ENCODE data around the gene SOX8. TPM values are rescaled to one million over a fixed set of nuclear protein-coding genes. Genes with fewer than 3 reads are reported as not detected.

Gene SOX8
- total RNA-seq, 1 experiment from 2014 or later, result 1.4 TPM

DNA sequence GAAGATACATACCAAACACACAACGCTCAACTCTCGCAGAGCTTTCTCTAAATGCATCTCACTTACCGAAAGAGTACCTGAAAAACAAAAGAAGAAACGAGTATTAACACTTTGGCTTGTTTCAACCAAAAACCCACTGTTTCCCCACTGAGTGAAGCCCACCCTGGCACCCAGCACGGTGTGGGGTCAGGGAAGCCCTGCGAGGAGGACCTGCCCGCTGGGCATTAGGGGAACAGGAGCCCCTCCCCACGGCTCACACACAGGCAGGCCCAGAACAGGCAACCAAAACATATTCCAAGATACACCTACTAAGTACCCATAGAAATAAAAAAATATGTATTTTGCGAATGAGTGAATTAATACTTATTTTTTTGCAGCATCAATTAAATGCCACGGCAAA is 47.4 kb upstream of the SOX8 start:
- BruUV-seq (replicated peaks), result no TSS peak
- DNase-seq (ENCODE audit: low spot score), result no peak
- no peak overlapping the region for H3K27ac ChIP-seq (ENCODE audit: low read depth, low read length, poor library complexity, severe bottlenecking)
- H3K36me3 ChIP-seq (ENCODE audit: insufficient read depth, low read length, poor library complexity, severe bottlenecking), result peaks cover 6% of the 10 kb centered on the region
- intact Hi-C loops (cut with micrococcal nuclease; ENCODE audit: unreplicated experiment), result no loop called here
- H3K4me3 ChIP-seq (ENCODE audit: low read depth, low read length, poor library complexity, severe bottlenecking), result no peak overlapping the region
- ChIA-PET CTCF (no interaction called here), POLR2A (ENCODE audit: low non-redundant PET) (no interaction called here)
- no peaks in the 10 kb centered on the region for H3K9me3 ChIP-seq (ENCODE audit: low read depth, low read length, poor library complexity, severe bottlenecking)
- H3K4me1 ChIP-seq (ENCODE audit: insufficient read depth, low read length, poor library complexity, severe bottlenecking), result no peaks in the 10 kb centered on the region
- no peak for TF ChIP-seq CTCF (conservative IDR thresholded peaks at IDR 0.05; ENCODE audit: low read depth, low read length)
- no peak for TF ChIP-seq EZH2 (IDR thresholded peaks at IDR 0.05; ENCODE audit: borderline replicate concordance, low read depth, low read length, poor library complexity, severe bottlenecking)
- no peaks in the 10 kb centered on the region for H3K27me3 ChIP-seq (replicated peaks; ENCODE audit: insufficient read depth, low read depth, low read length, poor library complexity)

- H3K9me3 ChIP-seq (ENCODE audit: low read depth, low read length, poor library complexity, severe bottlenecking), result no peaks in the 10 kb centered on the region
- no peaks in the 10 kb centered on the region for H3K27me3 ChIP-seq (replicated peaks; ENCODE audit: insufficient read depth, low read depth, low read length, poor library complexity)
- DNase-seq (ENCODE audit: low spot score), result no peak
- no peak overlapping the region for H3K27ac ChIP-seq (ENCODE audit: low read depth, low read length, poor library complexity, severe bottlenecking)
- no peak overlapping the region for H3K4me3 ChIP-seq (ENCODE audit: low read depth, low read length, poor library complexity, severe bottlenecking)
- BruUV-seq (replicated peaks), result no TSS peak
- CTCF ChIA-PET, result no interaction called here
- H3K36me3 ChIP-seq (ENCODE audit: insufficient read depth, low read length, poor library complexity, severe bottlenecking), result peaks cover 6% of the 10 kb centered on the region
- POLR2A ChIA-PET (ENCODE audit: low non-redundant PET), result no interaction called here
- TF ChIP-seq EZH2 (IDR thresholded peaks at IDR 0.05; ENCODE audit: borderline replicate concordance, low read depth, low read length, poor library complexity, severe bottlenecking) (no peak), CTCF (conservative IDR thresholded peaks at IDR 0.05; ENCODE audit: low read depth, low read length) (no peak)
- intact Hi-C loops (cut with micrococcal nuclease; ENCODE audit: unreplicated experiment), result no loop called here
- no peaks in the 10 kb centered on the region for H3K4me1 ChIP-seq (ENCODE audit: insufficient read depth, low read length, poor library complexity, severe bottlenecking)
These were observed 45.9 kb upstream of the SOX8 start for GRCh38 chr16:935684-936083.

DNA sequence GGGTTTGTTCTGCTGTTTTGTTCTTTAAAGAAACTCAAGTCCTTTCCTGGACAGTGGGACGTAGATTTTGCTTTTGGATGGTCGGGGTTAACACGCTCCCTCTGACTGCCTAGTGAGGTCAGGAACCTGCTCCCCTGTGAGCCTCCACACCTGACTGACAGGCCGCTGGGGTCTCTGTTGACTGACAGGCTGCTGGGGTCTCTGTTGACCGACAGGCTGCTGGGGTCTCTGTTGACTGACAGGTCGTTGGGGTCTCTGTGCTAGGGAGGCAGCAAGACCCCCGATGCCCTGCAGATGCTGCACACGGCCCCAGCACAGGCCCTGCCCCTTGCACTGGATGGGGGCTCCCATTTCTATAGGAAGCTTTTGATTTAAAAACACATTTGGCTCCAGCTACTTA is 44.3 kb upstream of the SOX8 start:
- Histone ChIP-seq H3K27me3 (replicated peaks; ENCODE audit: insufficient read depth, low read depth, low read length, poor library complexity) (no peaks in the 10 kb centered on the region), H3K4me1 (ENCODE audit: insufficient read depth, low read length, poor library complexity, severe bottlenecking) (no peaks in the 10 kb centered on the region), H3K36me3 (ENCODE audit: insufficient read depth, low read length, poor library complexity, severe bottlenecking) (peaks cover 6% of the 10 kb centered on the region), H3K4me3 (ENCODE audit: low read depth, low read length, poor library complexity, severe bottlenecking) (no peak overlapping the region), H3K27ac (ENCODE audit: low read depth, low read length, poor library complexity, severe bottlenecking) (no peak overlapping the region), H3K9me3 (ENCODE audit: low read depth, low read length, poor library complexity, severe bottlenecking) (peaks cover 6% of the 10 kb centered on the region)
- TF ChIP-seq CTCF (conservative IDR thresholded peaks at IDR 0.05; ENCODE audit: low read depth, low read length) (no peak), EZH2 (IDR thresholded peaks at IDR 0.05; ENCODE audit: borderline replicate concordance, low read depth, low read length, poor library complexity, severe bottlenecking) (no peak)
- ChIA-PET CTCF (no interaction called here), POLR2A (ENCODE audit: low non-redundant PET) (no interaction called here)
- intact Hi-C loops (cut with micrococcal nuclease; ENCODE audit: unreplicated experiment), result no loop called here
- BruUV-seq (replicated peaks), result no TSS peak
- DNase-seq (ENCODE audit: low spot score), result no peak
